Ovary (tissue), 9 donors: Measurements from ENCODE around the gene PDC. TPM values are rescaled to one million over a fixed set of nuclear protein-coding genes. Genes with fewer than 3 reads are reported as not detected.

Experiments
- DNase-seq, 5 donors: peaks; one replicate each; pipeline ENCODE4 v3.0.0-alpha.2; 2019 to 2020
- H3K27ac ChIP-seq, 2 donors: fragments of 200-600 bp; one replicate each; pipeline versions ENCODE4 v1.5.1 to v1.8.0; 2019 to 2022
- H3K27me3 ChIP-seq: fragments of 200-600 bp; one replicate; pipeline ENCODE4 v1.8.0; 2022
- H3K36me3 ChIP-seq: fragments of 200-600 bp; sonication (generic); one replicate; pipeline ENCODE4 v1.5.1; 2019
- H3K4me1 ChIP-seq: one replicate; pipeline ENCODE4 v1.8.1; 2013; ENCODE audit warnings: mild to moderate bottlenecking, moderate library complexity; ENCODE audit not compliant: insufficient read depth
- H3K4me3 ChIP-seq: fragments of 200-600 bp; sonication (generic); one replicate; pipeline ENCODE4 v1.5.1; 2017
- H3K9me3 ChIP-seq, 2 donors: fragments of 200-600 bp in 1 of 2; sonication (generic) in 1 of 2; one replicate each; pipeline versions ENCODE4 v1.5.1 to v1.8.1; 2013 to 2019; ENCODE audit warnings: mild to moderate bottlenecking in 1 of 2, moderate library complexity in 1 of 2
- EP300 ChIP-seq: sonication (generic); formaldehyde crosslinking; IDR thresholded peaks from one replicate; pipeline ENCODE4 v1.6.1; 2017; ENCODE audit warnings: antibody characterized with exemption
- POLR2A ChIP-seq: fragments of 450-650 bp; IDR thresholded peaks from one replicate; pipeline ENCODE4 v1.6.1; 2017; ENCODE audit warnings: antibody characterized with exemption, mild to moderate bottlenecking, moderate library complexity
- WGBS, 3 donors: extraction: QIAGEN DNeasy Blood & Tissue Kit in 1 of 3; methylation state at CpG; one replicate each; pipeline versions ENCODE4 v1.1.5 to v1.1.7; 2013 to 2017; 5-methylcytosine and 5-hydroxymethylcytosine counted together
- intact Hi-C, 4 donors: fragments of 100-400 bp; cut with DNase I; formaldehyde crosslinking; loops; one replicate each; pipeline versions ENCODE4 v1.11.0 to v1.15.1; 2022 to 2023
- polyA plus RNA-seq, 2 donors: library from polyadenylated mRNA; stranded (reverse); fragments of 200-250 nt in 1 of 2; fragments of 350-450 nt in 1 of 2; fragmentation: Illumina TruSeq in 1 of 2; extraction: RNeasy Lipid Tissue Mini Kit (QIAGEN cat#74804) in 1 of 2; gene quantifications; one replicate each; pipeline ENCODE4 v1.2.3, GENCODE V29; 2013 to 2014
- total RNA-seq, 7 donors: library from RNA; depleted of rRNA in 2 of 7; stranded (reverse); fragments of >200 nt in 2 of 7; fragmentation: NEBNext Ultra II Directional in 3 of 7; extraction: Animal tissue kit (Norgen Biotek cat#: 25700) in 3 of 7; gene quantifications; one replicate each; pipeline versions ENCODE4 v1.1.0 to v1.2.4, GENCODE V29; 2016 to 2023
- TF ChIP-seq, protein P1 (sequence below), 3 donors: fragments of 450-650 bp in 2 of 3; fragments of 200-600 bp in 1 of 3; IDR thresholded peaks; one replicate each; pipeline versions ENCODE4 v1.5.1 to v1.8.0; 2016 to 2022; ENCODE audit warnings: antibody characterized with exemption in 3 of 3, mild to moderate bottlenecking in 1 of 3
- donor health status: DM: no; HTN: no; CAD: no; lungs with moderate emphysema.
- donor health status: DM: no; HTN: no; CAD: no.
- donor health status: Bipolar disorder and iron deficiency.
- donor health status: DM: yes; HTN: yes; CAD: no.
- donor health status: DM: no; HTN: no; CAD: no.
- donor health status: DM: yes; HTN: yes; CAD: no.

The PDC gene
- total and polyA plus RNA-seq, 9 donors, result not detected

DNA sequence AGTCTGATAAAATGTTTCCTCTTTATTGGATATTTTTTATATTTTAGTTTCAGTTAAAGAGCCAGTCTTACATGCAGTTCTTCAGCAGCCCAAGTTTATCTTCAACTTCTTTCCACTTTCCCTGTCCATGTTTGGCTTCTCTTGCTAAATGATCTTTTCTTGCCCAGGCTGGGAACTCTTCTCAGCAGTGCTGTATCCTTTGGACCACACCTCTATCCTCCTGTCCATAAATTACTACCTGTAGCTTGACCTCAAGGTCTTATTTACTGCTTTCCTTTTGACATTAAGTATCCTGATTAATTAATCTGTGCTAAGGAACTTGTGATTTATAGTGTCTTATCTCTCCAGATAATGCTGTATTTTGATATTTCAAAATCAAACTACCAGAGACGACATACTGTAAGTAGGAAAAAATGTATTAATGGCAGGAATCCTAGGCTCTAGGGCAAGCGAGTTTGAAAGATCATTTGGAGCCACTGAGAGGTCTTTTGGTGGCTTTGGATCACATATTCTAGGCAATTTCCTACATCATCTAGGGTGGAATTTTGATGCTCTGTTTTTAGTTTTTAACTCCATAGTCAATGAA, 20.5 kb upstream of the PDC start:
- DNase-seq, result no peak
- 33 to 43% (median 43%) methylated on average over 2 of the region's 2 CpGs for WGBS, 3 donors
- H3K9me3 ChIP-seq, result no peaks in the 10 kb centered on the region
- TF ChIP-seq, protein P1, sequence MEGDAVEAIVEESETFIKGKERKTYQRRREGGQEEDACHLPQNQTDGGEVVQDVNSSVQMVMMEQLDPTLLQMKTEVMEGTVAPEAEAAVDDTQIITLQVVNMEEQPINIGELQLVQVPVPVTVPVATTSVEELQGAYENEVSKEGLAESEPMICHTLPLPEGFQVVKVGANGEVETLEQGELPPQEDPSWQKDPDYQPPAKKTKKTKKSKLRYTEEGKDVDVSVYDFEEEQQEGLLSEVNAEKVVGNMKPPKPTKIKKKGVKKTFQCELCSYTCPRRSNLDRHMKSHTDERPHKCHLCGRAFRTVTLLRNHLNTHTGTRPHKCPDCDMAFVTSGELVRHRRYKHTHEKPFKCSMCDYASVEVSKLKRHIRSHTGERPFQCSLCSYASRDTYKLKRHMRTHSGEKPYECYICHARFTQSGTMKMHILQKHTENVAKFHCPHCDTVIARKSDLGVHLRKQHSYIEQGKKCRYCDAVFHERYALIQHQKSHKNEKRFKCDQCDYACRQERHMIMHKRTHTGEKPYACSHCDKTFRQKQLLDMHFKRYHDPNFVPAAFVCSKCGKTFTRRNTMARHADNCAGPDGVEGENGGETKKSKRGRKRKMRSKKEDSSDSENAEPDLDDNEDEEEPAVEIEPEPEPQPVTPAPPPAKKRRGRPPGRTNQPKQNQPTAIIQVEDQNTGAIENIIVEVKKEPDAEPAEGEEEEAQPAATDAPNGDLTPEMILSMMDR (IDR thresholded peaks at IDR 0.05), result no peak
- no peak for TF ChIP-seq EP300
- no peak for TF ChIP-seq POLR2A
- H3K27ac ChIP-seq, result no peak overlapping the region
- H3K4me3 ChIP-seq, result no peak overlapping the region
- H3K27me3 ChIP-seq, result no peaks in the 10 kb centered on the region
- intact Hi-C loops, result loop anchor here in 1 of 4 donors (10.0 kb wide), 1 partner anchor 503 kb away; no protein-coding TSS in a partner anchor
- H3K36me3 ChIP-seq, result no peaks in the 10 kb centered on the region
- no peaks in the 10 kb centered on the region for H3K4me1 ChIP-seq

DNA sequence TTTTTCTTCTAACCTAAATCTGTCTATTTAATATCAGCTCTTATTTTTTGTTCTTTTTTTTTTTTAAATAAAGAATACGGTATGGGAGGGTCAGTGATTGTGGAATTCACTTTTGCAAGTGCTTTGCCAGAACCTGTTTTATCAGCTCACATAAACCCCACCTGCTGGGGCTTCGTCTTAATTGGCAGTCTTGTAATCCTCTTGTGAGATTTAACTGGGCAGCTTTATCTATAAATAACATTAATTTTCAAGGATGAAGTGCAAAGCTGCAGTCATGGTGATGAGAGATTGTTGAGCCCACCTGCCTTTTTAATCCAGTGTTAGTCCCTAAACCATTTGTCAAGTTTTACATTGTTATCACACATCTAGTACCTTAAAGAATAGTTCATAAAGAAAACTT, 18.2 kb upstream of the PDC start:
- H3K4me1 ChIP-seq, result no peaks in the 10 kb centered on the region
- 54 to 67% (median 62%) methylated on average over 2 of the region's 2 CpGs for WGBS, 3 donors
- H3K27me3 ChIP-seq, result no peaks in the 10 kb centered on the region
- no peak overlapping the region for H3K27ac ChIP-seq
- TF ChIP-seq EP300 (no peak), POLR2A (no peak)
- TF ChIP-seq, protein P1 (IDR thresholded peaks at IDR 0.05), result no peak
- DNase-seq, result no peak
- intact Hi-C loops, result no loop called here
- no peaks in the 10 kb centered on the region for H3K9me3 ChIP-seq
- no peaks in the 10 kb centered on the region for H3K36me3 ChIP-seq
- H3K4me3 ChIP-seq, result no peak overlapping the region

DNA sequence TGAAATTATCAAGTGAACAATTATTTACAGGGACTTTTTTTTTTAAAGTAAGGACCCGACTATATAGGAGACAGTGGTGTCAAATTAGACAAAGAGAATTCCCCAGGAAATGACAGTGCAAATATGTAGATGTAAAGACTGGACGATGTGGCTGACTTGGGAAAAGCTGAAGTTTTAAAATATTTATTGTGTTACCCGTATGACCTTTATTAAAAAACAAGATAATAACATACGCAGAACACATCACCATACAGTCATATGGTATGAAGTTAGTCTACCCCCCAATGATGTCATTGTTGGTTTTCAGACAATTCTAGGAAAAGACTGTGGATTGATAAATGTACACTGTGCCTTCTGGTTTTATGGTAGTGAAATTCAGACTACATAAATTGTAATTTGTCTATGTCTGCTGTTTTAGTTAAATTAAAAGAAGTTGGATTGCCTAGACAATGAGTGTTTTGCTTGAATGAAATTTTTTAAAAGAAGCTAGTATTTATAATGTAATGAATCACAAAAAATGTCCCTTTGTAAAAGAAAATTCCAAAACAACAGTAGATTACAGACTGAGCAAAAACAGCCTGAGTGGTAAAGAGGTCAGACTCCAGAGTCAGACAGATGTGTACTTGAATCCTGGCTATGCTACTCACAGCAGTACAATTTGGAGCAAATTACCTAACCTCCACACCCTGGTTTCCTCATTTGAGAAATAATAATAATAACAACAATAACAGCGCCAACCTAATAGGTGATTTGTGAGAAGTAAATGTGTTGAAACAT, 15.5 kb upstream of the PDC start:
- no peak for DNase-seq
- intact Hi-C loops, result no loop called here
- Histone ChIP-seq H3K9me3 (no peaks in the 10 kb centered on the region), H3K36me3 (no peaks in the 10 kb centered on the region), H3K27ac (no peak overlapping the region), H3K4me1 (no peaks in the 10 kb centered on the region), H3K27me3 (no peaks in the 10 kb centered on the region), H3K4me3 (no peak overlapping the region)
- TF ChIP-seq, protein P1 (IDR thresholded peaks at IDR 0.05), result no peak
- TF ChIP-seq POLR2A, result no peak
- no peak for TF ChIP-seq EP300
- WGBS, 3 donors, result 66 to 73% (median 66%) methylated on average over 5 of the region's 5 CpGs

DNA sequence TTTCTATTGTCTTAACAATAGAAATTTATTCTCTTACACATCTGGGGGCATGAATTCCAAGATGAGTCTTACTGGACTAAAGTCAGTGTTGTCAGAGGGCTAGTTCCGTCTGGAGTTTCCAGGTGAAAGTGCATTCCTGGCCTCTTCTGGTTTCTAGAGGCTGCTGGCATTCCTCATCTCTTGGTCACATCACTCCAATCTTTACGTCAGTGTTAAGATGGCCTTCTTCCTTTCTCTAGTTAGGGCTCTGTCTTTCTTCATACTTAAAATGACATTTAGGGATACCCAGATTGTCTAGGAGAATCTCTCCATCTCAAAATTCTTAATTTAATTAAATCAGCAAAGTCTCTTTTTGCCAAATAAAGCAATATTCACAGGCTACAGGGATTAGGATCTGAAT, 13.3 kb upstream of the PDC start:
- intact Hi-C loops, result no loop called here
- 66 to 81% (median 71%) methylated on average over 2 of the region's 2 CpGs for WGBS, 3 donors
- no peak overlapping the region for H3K27ac ChIP-seq
- no peaks in the 10 kb centered on the region for H3K27me3 ChIP-seq
- H3K9me3 ChIP-seq, result no peaks in the 10 kb centered on the region
- no peaks in the 10 kb centered on the region for H3K4me1 ChIP-seq
- TF ChIP-seq POLR2A (no peak), EP300 (no peak)
- TF ChIP-seq, protein P1 (IDR thresholded peaks at IDR 0.05), result no peak
- no peaks in the 10 kb centered on the region for H3K36me3 ChIP-seq
- no peak overlapping the region for H3K4me3 ChIP-seq
- DNase-seq, result no peak
